NCI-H1694 (cell line): Measurements from ENCODE around the gene NR1D1.

Experiments used
- DNase-seq: peaks from one replicate; lab custom pipeline; 2025; lab: John Stamatoyannopoulos, UW

NR1D1 gene

DNA sequence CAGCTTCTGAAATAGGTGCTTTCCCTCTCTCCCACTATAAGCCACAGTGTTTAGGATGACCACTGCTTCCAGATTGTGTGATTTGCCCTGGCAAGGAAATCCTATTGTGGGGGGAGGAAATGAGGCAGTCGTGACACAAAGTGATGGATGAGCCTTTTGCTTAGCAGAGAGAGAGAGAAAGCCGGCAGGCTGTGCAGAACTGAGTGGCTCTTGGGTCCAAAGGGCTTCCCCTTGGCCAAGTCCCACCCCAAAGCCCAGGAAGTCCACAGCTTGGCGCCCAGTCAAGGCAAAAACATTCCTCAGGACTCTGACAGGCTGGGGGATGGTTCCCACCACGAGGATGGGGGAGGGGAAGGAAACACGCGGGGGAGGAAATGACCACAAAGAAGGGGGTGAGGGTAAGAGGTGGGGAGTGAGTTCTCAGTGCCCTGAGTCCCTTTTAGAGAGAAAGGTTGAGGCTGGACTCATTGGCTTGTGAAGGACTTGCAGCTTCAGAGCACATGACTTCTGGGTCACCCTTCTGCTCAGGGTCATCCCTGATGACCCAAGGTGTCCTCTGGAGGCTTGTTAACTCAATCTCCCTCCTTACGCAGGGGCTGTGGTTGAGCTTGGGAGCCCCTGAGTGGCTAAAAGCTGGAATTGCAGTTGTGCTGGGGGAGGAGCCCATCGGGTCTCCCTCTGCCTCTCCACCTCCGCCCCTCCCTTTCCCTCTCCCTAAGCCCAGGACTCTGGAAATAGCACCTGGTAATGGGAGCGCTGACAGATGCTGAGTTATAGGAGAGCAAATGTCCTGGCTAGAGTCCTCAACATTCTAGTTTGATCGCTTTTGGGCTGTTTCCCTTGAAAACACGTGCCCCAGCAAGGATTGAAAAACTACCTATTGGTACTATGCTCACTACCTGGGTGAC, 11.1 kb upstream of the NR1D1 start:
- peak; percentile 96 for DNase-seq

DNA sequence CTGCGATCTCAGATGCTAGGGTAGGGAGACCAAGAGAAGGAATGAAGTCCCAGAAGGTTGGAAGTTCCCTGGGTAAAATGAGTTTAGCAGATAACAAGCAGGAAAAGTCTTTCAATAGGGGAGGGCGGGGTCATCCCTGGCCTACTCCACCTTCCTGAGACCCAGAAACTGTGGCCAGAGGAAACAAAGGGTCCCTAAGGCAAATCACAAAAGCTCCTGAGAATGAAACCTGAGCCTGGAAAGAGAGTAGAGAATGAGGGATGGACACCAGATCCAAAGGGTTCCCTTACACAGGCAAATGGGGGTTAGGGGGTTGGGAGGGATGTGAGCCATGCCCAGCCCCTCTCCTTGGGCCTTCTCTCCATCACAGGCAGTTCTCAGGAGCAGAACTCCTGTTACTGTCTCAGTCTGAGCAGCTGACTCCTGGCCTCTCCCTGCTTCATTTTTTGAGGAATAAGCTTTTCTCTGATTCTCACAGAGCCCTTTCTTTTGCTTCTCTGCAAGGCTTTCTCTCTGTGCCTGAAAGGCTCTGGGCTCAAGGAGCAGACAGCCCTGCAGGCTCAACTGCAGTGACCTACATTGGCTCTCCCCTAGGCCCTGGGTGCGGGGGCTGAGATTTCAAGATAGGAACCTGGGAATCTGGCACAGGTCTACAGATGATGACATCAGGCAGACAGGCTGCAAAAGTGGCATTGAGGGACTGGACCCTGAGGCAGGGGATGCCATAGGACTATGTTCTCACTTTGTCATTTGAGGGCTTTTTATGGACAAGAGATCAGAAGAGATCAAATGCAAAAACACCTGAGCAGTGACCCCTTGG, 9.8 kb upstream of the NR1D1 start:
- no peak for DNase-seq

DNA sequence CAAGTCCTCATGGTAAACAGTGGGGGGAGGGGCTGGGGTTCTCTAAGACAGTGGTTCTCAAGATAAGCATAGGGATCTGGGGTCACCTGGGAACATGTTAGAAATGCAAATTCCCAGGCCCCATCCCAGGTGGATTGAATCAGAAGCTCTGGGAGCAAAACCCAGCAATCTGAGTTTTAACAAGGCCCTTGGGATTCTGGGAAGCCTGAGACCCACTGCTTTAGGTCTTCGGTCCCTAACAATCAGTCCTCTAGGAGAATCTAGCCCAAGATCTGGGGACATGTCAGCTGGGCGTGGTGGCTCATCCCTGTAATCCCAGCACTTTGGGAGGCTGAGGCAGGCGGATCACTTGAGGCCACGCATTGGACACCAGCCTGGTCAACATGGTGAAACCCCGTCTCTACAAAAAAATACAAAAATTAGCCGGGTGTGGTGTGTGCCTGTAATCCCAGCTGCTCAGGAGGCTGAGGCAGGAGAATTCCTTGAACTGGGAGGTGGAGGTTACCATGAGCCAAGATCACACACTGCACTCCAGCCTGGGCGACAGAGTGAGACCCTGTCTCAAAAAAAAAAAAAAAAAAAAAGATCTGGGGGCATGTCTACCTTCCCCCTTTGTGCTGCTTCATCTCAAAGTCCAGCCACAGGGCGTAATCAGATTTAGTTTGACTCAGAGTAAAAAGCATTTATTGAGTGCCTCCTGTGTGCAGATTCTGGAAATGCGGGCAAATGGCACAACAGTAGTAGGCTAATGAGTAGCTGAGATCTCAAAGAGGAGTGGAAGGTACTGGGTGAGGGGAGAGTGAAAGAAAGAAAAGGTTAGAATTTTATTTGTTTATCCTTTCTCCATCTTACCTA, 8.8 kb upstream of the NR1D1 start:
- peak; percentile 6 for DNase-seq

DNA sequence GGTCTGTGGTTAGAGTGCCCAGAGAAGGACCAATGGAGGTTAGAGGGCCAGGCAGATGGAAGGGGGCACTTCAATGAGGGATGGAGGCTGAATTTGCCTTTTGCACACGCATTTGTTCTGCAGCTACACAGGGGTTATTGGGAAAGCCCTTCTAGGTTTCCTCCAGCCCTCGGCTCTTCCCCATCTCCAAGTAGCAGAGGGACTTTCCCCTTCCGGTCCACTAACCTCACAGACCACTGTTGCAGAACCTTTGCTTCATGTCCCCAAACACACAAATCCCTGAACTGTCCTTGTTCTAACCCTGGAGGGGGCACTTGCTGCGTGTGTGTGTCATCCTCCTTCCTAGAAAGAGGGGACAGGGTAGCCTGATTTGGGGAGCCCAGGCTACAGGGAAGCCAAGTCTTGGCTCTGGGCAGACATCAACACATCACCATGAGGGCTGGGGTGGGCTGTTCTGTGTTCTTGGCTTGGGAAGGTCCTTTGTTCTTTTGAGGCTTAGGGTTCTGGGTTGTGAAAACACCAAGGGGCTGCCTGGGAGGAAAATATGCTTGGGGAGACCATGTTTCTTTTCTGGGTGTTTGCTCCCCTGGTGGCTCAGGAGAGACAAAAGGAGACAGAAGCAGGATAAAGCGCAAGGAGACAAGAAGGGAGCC, 7.3 kb upstream of the NR1D1 start:
- no peak for DNase-seq

DNA sequence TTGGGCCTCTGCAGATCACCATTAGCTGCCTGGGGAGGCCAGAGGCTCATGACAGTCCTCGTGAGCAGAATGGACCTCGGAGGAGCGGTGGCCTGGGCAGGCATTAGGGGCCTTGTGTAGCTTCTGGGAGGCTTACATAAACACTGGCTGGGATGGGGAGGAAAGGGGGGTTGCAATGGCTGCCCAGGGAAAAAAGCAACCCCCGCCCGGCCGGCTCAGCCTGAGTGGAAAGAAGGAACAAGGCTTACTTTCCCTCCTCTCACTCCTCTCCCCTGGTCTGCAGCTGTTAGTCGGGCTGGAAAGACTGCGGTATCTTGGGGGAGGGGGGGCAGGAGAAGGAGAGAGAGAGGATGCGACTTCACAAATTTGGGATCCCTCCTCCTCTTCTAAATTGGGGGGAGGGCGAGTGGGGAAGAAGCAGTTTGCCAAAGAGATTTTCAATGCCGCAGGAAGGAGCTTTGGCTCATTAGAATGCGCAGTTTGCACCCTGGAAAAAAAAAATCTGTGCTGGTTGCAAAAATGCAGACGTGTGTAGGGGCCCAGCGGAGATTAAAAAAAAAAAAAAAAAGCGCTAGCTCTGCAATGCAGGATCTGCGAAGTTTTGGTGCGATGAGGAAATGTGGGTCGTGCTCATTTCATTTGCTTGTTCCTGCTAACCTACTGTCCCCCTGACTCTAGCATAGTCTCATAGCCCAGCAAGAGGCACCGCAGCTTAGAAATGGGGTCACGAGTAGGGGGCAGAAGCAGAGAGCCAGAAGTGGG, 6.6 kb upstream of the NR1D1 start:
- DNase-seq = no peak

DNA sequence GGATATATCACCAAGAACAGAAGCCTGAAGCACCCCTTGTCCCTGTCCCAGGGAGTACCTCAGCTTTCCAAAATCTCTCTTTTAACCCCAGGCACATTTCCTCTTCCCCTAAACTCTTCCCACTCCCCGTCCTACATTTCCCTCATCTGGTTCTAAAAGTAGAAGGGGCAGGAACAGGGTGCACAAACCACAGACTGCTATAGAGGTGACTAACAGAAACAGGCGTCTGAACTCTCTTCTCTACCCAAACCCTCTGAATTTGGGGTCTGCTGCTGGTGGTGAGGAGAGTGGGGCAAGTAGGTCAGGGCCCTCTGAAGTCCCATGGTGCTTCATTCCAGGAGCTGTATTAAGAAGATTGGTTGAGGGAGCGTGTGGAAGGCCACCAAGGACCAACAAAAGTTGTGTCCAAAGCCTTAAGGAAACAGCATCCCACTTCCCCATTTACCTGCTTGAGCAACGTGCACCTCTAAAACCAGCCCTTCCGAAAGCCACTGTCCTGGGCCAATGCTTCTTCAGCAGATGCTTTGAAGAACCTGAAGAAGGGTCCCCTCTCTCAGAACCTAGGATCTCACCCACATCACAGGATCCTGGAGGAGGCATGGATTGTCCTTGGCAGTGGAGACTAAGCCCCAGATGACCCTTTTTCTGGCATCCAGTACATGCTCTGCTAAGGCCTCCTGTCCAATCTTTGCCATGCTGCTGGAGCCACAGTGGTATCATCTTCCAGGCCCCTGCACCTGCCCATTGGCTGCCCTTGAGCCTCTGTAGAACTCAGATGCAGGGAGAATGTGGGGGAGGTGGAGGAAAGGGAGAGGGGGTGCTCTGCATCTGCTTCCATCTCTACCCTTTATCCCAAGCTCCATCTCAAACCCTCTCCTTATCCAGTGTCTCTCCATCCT, 5.7 kb upstream of the NR1D1 start:
- DNase-seq = no peak

DNA sequence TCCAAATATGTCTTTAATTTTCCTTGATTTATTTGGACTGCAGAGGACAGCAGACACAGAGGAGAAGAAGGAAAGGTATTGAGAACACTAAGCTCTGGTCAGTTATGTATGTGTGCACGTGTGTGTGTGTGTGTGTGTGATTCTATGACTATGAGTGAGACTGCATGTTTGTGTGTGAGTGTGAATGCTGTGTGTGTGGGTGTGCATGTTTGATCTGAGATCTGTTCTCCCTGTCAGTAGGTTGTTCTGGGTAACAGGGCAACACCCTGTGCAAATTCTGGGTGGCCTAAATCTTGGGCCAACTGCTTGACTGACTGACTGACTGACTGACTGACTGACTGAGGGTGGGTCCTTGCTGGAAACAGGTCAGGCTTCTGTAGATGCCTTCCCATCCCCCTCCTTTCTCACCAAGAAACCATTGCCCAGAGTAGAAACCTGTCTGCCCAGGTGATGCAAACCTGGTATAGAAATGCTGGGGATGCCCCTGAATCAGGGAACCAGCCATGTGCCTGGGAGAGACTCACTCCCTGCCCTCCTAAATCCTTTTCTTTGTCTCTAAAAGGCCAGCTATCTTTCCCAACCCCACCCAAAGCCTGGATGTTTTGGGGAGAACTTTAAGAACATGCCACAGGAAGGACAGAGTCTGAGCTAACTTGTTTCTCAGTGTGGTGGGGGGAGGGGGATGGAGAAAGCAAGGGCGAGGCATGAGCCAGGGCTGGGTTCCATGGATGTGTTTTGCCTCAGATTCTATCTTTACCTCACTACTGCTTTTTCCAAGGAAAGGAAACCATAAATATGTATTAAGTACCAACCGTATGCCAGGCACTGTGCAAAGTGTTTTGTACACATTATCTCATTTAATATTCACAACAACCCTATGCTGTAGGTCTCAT, 4.5 kb upstream of the NR1D1 start:
- DNase-seq = no peak

DNA sequence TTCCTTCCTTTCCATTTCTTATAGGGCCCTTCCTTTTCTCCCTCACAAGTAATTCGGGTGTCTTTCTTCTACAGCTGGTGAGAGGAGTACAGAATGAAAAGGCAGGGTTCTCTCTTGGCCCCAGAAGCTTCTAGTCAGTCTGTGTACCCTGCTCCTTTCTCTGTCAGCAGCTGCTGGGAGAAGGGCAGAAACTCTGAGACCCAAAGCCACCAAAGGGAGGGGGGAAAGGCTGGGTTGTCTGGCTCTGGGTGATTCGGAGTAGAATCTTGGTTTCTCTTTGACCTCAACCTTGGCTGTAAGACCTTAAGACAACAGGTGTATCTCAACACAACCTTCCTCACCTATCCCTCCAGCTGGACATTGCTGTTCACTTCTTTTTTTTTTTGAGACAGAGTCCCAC, 3.3 kb upstream of the NR1D1 start:
- DNase-seq = no peak

DNA sequence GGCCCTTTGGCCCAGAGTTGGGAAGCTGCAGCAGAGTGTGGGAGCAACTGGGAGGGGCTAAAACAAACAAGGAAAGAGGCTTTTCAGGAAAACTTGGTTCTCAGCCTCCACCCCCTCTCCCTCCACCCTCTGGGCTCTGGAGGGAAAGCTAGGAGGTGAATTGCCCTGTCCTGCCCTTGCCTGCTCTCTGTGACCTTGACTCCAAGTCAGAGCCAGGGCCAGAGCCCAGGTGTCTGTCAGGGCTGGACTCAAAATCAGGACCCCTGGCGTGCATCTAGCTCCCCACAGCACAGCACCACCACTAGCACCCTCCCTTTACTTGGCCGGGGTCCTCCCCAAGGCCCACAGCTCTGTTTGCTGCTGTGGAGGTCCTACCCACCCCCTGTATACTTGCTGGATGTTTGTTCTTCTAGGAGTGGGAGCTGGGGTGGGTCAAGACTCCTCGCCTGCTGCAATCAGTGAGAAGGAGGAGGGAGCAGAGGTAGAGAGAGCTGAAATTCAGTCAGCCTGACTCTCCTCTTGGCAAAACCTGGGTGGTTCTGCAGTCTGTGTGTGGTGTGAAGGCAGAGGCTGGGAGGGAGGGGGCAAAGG, 2.8 kb upstream of the NR1D1 start:
- no peak for DNase-seq

DNA sequence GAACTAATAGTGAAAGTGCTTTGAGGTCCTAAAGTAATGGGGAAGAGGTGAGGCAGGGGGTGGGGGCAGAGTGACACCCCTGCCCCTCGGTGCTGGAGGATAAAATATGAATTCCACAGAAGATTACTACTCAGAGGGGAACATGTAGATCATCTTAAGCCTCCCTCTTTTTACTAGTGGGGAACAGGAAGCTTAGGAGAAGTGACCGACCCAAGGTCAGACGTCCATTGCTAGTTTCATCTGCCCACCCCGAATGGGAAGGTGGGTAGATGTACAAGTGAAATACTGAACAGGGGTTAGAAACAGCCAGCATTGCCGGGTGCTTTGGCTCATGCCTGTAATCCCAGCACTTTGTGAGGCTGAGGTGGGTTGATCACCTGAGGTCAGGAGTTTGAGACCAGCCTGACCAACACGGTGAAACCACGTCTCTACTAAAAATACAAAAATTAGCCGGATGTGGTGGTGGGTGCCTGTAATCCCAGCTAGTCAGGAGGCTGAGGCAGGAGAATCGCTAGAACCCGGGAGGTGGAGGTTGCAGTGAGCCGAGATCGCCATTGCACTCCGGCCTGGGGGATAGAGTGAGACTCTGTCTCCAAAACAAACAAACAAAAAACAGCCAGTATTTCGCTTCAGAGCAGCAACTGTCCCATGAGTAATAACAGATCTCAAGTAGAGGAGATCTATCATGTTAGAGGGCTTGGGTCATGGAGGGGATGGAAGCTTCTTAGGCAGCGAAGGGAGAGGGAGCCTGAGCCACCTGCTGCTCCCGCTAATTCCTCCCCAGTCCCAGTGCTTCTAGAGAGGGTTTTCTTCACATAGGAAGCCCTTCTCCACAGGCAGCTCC, 1.2 kb upstream of the NR1D1 start:
- no peak for DNase-seq

DNA sequence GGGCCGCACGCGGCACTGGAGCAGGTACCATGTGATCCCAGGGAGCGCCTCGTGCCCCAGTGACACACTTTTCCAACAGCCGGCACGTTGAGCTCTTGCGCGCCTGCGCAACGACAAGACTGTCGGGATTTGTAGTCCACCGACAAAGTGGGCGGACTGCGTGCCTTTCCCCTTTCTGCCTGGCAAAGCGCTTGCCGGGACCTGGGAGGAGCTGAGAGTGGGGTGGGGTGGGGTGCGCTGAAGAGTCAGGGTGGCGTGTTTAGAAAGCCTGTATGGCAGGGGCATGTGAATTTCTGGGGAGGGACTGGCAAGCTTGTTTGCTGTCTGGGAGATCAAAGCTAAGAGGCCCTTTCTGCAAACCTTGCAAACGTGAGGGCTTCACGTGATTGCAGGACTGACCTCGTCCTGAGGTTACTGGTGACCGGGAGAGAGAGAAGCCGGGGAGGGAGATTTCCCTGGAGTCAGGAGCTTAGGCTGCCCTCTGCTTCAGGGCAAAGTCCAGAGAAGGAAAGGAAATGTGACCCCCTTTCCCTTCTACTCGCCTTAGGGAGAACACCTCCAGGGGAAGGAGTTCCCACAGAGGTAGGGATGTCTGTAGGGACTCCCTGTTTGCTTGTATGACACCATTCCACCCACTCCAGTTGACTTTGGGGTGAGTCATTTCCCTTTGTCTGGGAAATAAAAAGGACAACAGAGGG, 429 bp upstream of the NR1D1 start:
- DNase-seq = peak; percentile 92

DNA sequence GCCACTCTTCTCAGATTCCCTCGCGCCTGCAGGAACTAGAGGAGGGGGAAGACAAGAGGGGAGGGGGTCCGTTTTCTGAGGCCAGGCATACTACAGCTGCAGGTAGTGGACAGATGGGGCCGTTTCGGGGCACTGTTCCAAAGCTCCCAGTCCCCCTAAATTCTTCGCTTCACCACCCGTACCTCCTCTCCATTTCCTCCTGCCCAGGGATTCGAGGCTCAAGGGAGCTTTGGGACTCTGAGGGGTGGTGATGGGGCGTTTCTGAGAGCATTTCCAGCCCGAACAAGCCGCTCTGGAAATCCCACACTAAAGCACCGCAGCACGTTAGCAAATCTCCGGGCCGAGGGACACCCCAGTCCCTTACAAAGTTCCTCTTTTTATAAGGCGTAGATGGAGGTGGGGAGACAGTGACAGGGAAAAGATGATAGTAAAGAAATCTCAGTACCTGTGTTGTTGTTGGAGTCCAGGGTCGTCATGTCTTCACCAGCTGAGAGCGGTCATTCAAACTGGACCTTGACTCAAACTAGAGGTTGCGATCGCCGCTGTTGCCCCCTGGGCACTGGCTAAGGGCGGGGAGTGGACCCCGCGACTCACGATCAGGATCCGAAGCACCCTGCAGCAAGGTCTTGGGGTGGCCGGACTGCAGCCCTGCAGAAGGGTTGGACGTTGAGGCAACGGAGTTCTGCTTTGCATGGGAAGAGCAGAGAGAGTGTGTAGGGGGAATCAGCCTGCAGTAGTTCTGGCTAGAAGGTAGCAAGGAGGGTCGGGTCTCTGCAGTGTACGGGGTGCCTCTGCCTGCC, 570 bp downstream of the NR1D1 start:
- DNase-seq = no peak

DNA sequence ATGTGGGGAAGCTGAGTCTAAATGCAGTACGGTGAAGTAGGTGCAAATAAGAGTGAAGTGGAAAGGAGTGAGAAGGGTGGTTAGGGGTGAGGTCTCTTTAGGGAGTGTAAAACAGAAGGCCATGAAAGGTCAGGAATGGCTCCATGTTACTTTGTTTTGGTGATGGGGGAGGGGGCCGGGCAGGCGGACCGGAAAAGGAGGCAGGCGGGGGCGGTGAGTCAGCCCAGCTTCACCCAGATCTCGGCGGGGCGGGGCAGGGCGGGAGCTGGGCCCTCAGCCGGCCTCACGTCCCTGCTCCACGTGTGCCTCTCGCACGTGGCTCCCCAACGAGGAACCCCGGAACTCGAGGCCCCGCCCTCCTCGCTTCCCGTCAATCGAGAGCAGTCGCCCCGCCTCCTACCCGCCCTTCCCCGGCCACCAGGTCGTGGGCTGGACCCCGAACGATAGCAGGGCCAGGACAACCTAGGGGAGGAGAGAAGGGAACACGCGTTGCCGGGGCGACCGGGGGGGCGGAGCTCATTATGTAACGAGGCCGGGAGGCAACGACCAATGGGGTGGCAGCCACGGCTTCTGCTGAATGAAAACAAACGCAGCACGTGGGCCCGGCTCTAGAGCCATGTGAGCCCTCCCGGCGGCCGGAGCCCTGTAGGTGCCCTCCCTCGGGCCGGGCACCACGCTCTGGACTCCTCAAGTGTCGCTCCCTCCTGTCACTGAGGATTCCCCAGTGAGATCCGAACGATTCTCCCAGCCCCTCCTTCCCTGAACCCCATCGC, 1.4 kb downstream of the NR1D1 start:
- DNase-seq = peak; percentile 83

DNA sequence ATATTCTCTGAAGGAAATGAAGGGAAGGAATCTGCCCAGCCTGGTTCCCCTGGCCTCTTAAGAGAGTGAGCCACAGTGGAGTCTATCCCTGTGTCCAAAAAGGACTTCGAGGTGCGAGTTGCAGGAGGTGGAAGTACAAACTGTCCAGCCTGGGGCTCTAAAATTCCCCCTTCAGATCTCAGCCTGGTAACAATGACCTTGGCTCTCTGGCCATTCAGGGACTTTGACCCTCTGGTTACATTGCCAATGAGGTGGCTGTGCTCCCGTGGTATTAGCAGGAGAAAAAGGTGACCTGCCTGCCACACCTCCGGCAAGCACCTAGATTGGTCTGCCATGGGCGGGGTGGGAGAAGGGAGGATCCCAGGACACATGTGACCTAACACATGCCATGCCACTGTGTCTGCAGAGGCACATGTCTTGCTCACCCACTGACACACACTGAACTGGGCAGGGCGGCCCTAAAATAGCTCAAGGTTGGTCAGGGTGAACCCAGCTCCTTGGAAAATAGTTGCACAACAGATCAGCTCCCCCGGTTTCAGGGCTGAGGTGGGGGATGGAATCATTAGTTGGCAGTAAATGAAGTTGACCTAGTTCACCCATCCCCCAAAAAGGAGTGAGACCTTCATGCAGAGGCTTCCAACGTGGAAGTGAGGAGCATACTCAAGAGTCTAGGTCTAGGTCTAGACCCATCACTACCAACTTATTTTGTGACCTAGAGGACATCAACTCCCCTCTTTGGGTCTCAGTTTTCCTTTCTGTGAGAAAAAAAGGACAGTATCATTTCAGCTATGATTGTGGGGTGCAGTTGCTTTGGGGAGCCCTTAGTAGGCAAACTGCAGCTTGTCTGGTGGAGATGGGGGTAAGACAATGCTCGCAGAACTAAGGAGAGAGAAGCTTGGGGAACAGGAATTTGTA, 2.2 kb downstream of the NR1D1 start:
- no peak for DNase-seq
